ENCODE data around the gene TSPAN33.
"Not testable (repeated sequence)": the region's sequence is repeated elsewhere in the genome, so short reads cannot be mapped to it uniquely, and the experiment has no call there.

The TSPAN33 gene

GRCh38 chr7:129209067-129209926 is 64.8 kb downstream of the TSPAN33 start:
- no peak for DNase-seq (ENCODE audit: low read depth)

- DNase-seq (ENCODE audit: low read depth), result peak; percentile 48
Observed at GRCh38 chr7:129210256-129210988, 65.9 kb downstream of the TSPAN33 start.

GRCh38 chr7:129210989-129211312 is 66.4 kb downstream of the TSPAN33 start:
- DNase-seq (ENCODE audit: low read depth), result no peak

GRCh38 chr7:129212126-129212525 is 67.6 kb downstream of the TSPAN33 start:
- no peak for DNase-seq (ENCODE audit: low read depth)

GRCh38 chr7:129212596-129212995 is 68.1 kb downstream of the TSPAN33 start:
- DNase-seq (ENCODE audit: low read depth), result no peak

GRCh38 chr7:129213828-129214227 is 69.3 kb downstream of the TSPAN33 start:
- peak; percentile 10 for DNase-seq (ENCODE audit: low read depth)

- DNase-seq (ENCODE audit: low read depth), result not testable (repeated sequence)
Observed at GRCh38 chr7:129215691-129216090, 71.2 kb downstream of the TSPAN33 start.

GRCh38 chr7:129216101-129216715 is 71.7 kb downstream of the TSPAN33 start:
- DNase-seq (ENCODE audit: low read depth), result not testable (repeated sequence)

GRCh38 chr7:129216821-129217416 is 72.4 kb downstream of the TSPAN33 start:
- not testable (repeated sequence) for DNase-seq (ENCODE audit: low read depth)

GRCh38 chr7:129218514-129219062 is 74.1 kb downstream of the TSPAN33 start:
- peak; percentile 69 for DNase-seq (ENCODE audit: low read depth)

- DNase-seq (ENCODE audit: low read depth), result not testable (repeated sequence)
Observed at GRCh38 chr7:129219166-129219565, 74.7 kb downstream of the TSPAN33 start.
